Measurements from ENCODE around the gene ZNF837.

- TF ChIP-seq CTCF (IDR thresholded peaks at IDR 0.05) (no peak), REST (IDR thresholded peaks at IDR 0.05; ENCODE audit: insufficient read depth in 1 of 2, low read depth in 2 of 2, low read length in 1 of 2) (no peak), TCF7L2 (IDR thresholded peaks at IDR 0.05; ENCODE audit: low read depth, low read length) (no peak), POLR2AphosphoS5 (IDR thresholded peaks at IDR 0.05; ENCODE audit: low read depth, low read length) (no peak), SIN3A (IDR thresholded peaks at IDR 0.05; ENCODE audit: borderline replicate concordance, insufficient read depth, low read depth, low read length) (no peak)
Observed at GRCh38 chr19:58398545-58398944, 17.7 kb upstream of the ZNF837 start.
